GM19351 (cell line): ENCODE measurements around the gene APLP2.
"Not testable (repeated sequence)": the region's sequence is repeated elsewhere in the genome, so short reads cannot be mapped to it uniquely, and the experiment has no call there.

ENCODE experiments used
- ATAC-seq: cut with Tn5 transposase; IDR thresholded peaks from one replicate; pipeline ENCODE4 v1.9.1; 2021; ENCODE audit warnings: mild to moderate bottlenecking, moderate library complexity; ENCODE audit not compliant: unreplicated experiment

APLP2 gene

GRCh38 chr11:130166457-130166784 lies 96.7 kb downstream of the APLP2 start:
- ATAC-seq: peak; percentile 68

GRCh38 chr11:130167146-130167545 lies 97.5 kb downstream of the APLP2 start:
- no peak for ATAC-seq

GRCh38 chr11:130168105-130168504 lies 98.4 kb downstream of the APLP2 start:
- no peak for ATAC-seq

- ATAC-seq: no peak
Measured at GRCh38 chr11:130170345-130170744, 100.7 kb downstream of the APLP2 start.

GRCh38 chr11:130171534-130171933 lies 101.8 kb downstream of the APLP2 start:
- ATAC-seq: no peak

GRCh38 chr11:130172001-130172400 lies 102.3 kb downstream of the APLP2 start:
- not testable (repeated sequence) for ATAC-seq

- no peak for ATAC-seq
Measured at GRCh38 chr11:130174642-130175041, 104.9 kb downstream of the APLP2 start.

- ATAC-seq: no peak
Measured at GRCh38 chr11:130175898-130176297, 106.2 kb downstream of the APLP2 start.

GRCh38 chr11:130177782-130178181 lies 108.1 kb downstream of the APLP2 start:
- no peak for ATAC-seq

GRCh38 chr11:130178441-130179339 lies 109.0 kb downstream of the APLP2 start:
- no peak for ATAC-seq

GRCh38 chr11:130179396-130180306 lies 110.0 kb downstream of the APLP2 start:
- ATAC-seq: no peak

- ATAC-seq: peak; percentile 56
Measured at GRCh38 chr11:130180491-130180890, 110.8 kb downstream of the APLP2 start.

- ATAC-seq: peak; percentile 12
Measured at GRCh38 chr11:130180896-130181294, 111.2 kb downstream of the APLP2 start.

GRCh38 chr11:130181295-130182272 lies 111.9 kb downstream of the APLP2 start:
- ATAC-seq: peak; percentile 57

- no peak for ATAC-seq
Measured at GRCh38 chr11:130183878-130184610, 114.3 kb downstream of the APLP2 start.

- no peak for ATAC-seq
Measured at GRCh38 chr11:130187096-130187495, 117.4 kb downstream of the APLP2 start.

GRCh38 chr11:130188047-130188446 lies 118.4 kb downstream of the APLP2 start:
- no peak for ATAC-seq

- no peak for ATAC-seq
Measured at GRCh38 chr11:130188585-130189347, 119.1 kb downstream of the APLP2 start.
